ENCODE data around the gene TTC34. TPM values are rescaled to one million over a fixed set of nuclear protein-coding genes. Genes with fewer than 3 reads are reported as not detected.
A peak's percentile ranks its signal among the peaks of the same experiment; 100 is the strongest.

The TTC34 gene
- total and polyA plus RNA-seq, 8 donors, result 0.18 to 0.99 (median 0.44) TPM

- no peak for FAIRE-seq
- WGBS, 2 donors, result 36 to 39% methylated on average over 15 of the region's 15 CpGs
- DNase-seq, result peak in 2 of 6 donors; percentile 53 to 58
- peak; percentile 44 to 70 (median 66) for ATAC-seq
- Histone ChIP-seq H3K27ac (peak overlapping the region in 2 of 4 donors; percentile 7 to 26), H3K4me3 (no peak overlapping the region), H3K27me3 (no peaks in the 10 kb centered on the region), H3K4me1 (no peaks in the 10 kb centered on the region), H3K9me3 (no peaks in the 10 kb centered on the region), H3K36me3 (no peaks in the 10 kb centered on the region)
- intact Hi-C loops (cut with DNase I), result no loop called here
- TF ChIP-seq, protein P1, sequence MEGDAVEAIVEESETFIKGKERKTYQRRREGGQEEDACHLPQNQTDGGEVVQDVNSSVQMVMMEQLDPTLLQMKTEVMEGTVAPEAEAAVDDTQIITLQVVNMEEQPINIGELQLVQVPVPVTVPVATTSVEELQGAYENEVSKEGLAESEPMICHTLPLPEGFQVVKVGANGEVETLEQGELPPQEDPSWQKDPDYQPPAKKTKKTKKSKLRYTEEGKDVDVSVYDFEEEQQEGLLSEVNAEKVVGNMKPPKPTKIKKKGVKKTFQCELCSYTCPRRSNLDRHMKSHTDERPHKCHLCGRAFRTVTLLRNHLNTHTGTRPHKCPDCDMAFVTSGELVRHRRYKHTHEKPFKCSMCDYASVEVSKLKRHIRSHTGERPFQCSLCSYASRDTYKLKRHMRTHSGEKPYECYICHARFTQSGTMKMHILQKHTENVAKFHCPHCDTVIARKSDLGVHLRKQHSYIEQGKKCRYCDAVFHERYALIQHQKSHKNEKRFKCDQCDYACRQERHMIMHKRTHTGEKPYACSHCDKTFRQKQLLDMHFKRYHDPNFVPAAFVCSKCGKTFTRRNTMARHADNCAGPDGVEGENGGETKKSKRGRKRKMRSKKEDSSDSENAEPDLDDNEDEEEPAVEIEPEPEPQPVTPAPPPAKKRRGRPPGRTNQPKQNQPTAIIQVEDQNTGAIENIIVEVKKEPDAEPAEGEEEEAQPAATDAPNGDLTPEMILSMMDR (IDR thresholded peaks at IDR 0.05), result no peak
These were observed 208.8 kb downstream of the TTC34 start for GRCh38 chr1:2592672-2593071.

DNA sequence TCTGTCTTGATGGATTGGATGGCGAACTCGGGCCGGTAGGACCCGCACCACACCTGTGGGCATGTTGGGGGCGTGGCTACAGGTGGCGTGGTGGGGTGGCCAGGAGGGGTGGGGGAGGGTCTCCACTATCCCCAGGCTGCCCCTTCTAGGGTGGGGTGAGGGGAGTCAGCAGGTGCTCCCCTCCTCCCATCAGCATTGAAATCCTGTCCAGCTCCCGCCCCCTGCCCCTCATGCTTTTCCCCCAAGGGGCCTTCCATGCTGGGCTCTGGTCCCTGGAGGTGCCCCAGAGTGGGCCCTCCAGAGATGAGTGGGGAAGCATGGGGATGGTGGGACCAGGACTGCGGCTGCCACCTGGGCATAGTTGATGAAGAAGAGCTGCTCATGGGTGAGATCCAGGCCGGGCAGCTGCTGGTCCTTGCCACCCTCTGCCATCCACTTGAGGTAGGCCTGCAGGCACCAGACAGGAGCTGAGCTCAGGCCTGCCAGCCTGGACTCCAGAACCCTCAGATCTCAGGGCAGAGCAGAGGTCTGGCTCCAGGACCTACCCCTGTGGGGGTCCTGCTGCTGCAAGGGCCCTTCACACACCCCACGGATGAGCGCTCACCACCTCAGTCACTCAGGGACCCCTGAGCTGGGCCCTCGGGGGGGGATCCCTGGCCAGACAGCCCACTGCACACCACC, 209.8 kb downstream of the TTC34 start:
- Histone ChIP-seq H3K4me1 (peaks cover 0 to 2% (median 0%) of the 10 kb centered on the region in 3 donors), H3K4me3 (no peak overlapping the region), H3K36me3 (no peaks in the 10 kb centered on the region), H3K27me3 (no peaks in the 10 kb centered on the region), H3K27ac (no peak overlapping the region), H3K9me3 (no peaks in the 10 kb centered on the region)
- ATAC-seq (no peak), FAIRE-seq (no peak), DNase-seq (peak in 2 of 6 donors; percentile 39 to 71)
- 87 to 90% methylated on average over 12 of the region's 12 CpGs for WGBS, 2 donors
- TF ChIP-seq, protein P1 (IDR thresholded peaks at IDR 0.05), result no peak
- intact Hi-C loops (cut with DNase I), result no loop called here

DNA sequence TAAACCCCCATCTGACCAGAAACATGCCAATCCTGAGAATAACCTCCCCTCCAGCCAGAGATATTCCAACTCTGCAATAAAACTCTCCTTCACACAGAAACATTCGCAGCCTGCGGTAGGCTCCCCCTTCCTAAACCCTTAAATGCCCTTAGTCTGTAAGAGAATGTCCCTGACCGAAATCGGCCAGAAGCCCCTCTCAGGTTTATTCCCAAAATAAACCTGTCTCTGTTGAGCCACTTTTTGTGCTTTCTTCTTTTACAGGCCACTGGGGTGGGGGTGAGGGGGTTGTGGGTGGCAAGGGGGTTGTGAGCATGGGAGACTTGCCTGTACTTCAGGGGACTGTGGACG, 210.3 kb downstream of the TTC34 start:
- Histone ChIP-seq H3K27ac (no peak overlapping the region), H3K36me3 (no peaks in the 10 kb centered on the region), H3K4me3 (no peak overlapping the region), H3K4me1 (peaks cover 0 to 2% (median 0%) of the 10 kb centered on the region in 3 donors), H3K27me3 (no peaks in the 10 kb centered on the region), H3K9me3 (no peaks in the 10 kb centered on the region)
- FAIRE-seq, result no peak
- intact Hi-C loops (cut with DNase I), result no loop called here
- TF ChIP-seq, protein P1 (IDR thresholded peaks at IDR 0.05), result no peak
- 79 to 83% methylated on average over 5 of the region's 5 CpGs for WGBS, 2 donors
- no peak for ATAC-seq
- DNase-seq, result no peak

DNA sequence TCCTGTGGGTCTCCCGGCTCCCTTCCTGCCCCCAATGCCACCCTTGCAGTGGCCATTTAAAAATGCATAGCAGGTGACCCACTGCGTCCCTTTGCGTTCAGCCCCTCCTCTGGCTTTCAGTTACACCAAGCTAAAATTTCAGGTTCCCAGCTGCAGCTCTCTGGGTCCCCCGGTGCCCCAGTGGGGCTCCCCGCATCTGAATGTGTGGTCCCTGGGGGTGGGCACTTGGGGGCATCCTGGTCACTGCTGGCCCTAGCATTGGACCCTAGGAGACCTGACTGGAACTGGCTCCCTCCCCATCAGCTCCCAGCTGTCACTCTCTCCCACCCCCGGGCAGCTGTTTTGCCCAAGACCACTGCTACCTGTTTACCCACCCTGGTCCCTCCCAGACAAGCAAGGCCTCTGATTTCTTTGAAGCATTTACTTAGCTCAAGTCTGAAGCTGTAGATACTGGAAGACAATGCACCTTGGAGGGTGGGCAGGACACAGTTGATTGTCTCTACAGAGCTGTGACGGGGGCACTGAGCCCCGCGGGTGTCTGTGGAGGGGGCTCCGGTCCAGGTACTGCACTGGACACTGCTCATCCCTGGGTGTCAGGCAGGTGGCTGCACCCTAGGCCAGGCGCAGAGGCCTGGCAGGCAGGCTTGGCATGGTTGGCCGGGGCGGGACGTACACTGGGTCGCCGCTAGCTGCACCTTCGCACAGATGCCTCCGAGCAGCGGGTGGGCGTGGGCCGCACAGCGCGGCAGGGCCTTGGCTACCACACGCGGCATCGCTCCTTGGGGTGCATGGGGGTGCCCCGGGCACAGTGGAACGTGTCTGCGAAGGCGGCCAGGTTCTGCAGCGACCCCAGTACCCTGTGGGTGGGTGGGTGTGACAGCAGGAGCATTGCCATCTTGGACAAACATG, 211.0 kb downstream of the TTC34 start:
- FAIRE-seq, result no peak
- no peaks in the 10 kb centered on the region for H3K9me3 ChIP-seq
- WGBS, 2 donors, result 93 to 94% methylated on average over 31 of the region's 31 CpGs
- H3K27ac ChIP-seq, result no peak overlapping the region
- no peak overlapping the region for H3K4me3 ChIP-seq
- ATAC-seq, result no peak
- TF ChIP-seq, protein P1 (IDR thresholded peaks at IDR 0.05), result no peak
- DNase-seq, result peak in 2 of 6 donors; percentile 54 to 60
- intact Hi-C loops (cut with DNase I), result no loop called here
- H3K4me1 ChIP-seq, result peaks cover 0 to 3% (median 0%) of the 10 kb centered on the region in 3 donors
- no peaks in the 10 kb centered on the region for H3K27me3 ChIP-seq
- no peaks in the 10 kb centered on the region for H3K36me3 ChIP-seq

Measured in pancreas (tissue), 10 donors.